RWPE1 (cell line): ENCODE results near the gene SEPHS1.

ENCODE experiments used
- CTCF ChIA-PET: fragments of 350-600 bp; sonication (Branson Sonifier 250); formaldehyde crosslinking; extraction: SDS; loops from one replicate; lab custom pipeline; 2021; lab: Yijun Ruan, JAX
- POLR2A ChIA-PET: fragments of 400-600 bp; formaldehyde crosslinking; extraction: SDS; loops from one replicate; lab custom pipeline; 2020; ENCODE audit warnings: antibody characterized with exemption; ENCODE audit not compliant: low non-redundant PET; lab: Yijun Ruan, JAX
- DNase-seq: peaks from one replicate; pipeline ENCODE4 v3.0.0; 2012; ENCODE audit warnings: low spot score
- H3K27ac ChIP-seq: fragments of 450-650 bp; 2 replicates; pipeline ENCODE4 v1.5.1; 2017
- TF ChIP-seq, protein P1 (sequence below): fragments of 450-650 bp; conservative IDR thresholded peaks from 2 replicates; pipeline ENCODE4 v1.5.1; 2017; ENCODE audit warnings: low read depth, mild to moderate bottlenecking

SEPHS1 gene

DNA sequence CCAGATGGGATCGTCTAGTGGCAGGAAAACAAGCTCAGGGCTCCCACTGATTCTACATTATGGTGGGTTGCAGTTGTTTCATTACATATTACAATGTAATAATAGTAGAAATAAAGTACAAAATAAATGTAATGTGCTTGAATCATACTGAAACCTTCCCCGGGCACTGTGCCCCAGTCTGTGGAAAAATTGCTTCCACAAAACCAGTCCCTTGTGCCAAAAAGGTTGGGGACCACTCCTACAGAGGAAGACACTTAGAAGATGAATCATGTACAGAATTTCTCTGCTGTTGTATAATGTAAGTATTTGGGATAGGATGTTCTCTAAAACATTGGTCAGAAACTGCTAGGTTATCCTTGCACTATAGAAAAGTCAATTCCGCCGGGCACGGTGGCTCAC lies 36.9 kb downstream of the SEPHS1 start:
- CTCF ChIA-PET: no interaction called here
- TF ChIP-seq, protein P1, sequence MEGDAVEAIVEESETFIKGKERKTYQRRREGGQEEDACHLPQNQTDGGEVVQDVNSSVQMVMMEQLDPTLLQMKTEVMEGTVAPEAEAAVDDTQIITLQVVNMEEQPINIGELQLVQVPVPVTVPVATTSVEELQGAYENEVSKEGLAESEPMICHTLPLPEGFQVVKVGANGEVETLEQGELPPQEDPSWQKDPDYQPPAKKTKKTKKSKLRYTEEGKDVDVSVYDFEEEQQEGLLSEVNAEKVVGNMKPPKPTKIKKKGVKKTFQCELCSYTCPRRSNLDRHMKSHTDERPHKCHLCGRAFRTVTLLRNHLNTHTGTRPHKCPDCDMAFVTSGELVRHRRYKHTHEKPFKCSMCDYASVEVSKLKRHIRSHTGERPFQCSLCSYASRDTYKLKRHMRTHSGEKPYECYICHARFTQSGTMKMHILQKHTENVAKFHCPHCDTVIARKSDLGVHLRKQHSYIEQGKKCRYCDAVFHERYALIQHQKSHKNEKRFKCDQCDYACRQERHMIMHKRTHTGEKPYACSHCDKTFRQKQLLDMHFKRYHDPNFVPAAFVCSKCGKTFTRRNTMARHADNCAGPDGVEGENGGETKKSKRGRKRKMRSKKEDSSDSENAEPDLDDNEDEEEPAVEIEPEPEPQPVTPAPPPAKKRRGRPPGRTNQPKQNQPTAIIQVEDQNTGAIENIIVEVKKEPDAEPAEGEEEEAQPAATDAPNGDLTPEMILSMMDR: no peak
- H3K27ac ChIP-seq: no peak overlapping the region
- DNase-seq: no peak
- POLR2A ChIA-PET: no interaction called here

DNA sequence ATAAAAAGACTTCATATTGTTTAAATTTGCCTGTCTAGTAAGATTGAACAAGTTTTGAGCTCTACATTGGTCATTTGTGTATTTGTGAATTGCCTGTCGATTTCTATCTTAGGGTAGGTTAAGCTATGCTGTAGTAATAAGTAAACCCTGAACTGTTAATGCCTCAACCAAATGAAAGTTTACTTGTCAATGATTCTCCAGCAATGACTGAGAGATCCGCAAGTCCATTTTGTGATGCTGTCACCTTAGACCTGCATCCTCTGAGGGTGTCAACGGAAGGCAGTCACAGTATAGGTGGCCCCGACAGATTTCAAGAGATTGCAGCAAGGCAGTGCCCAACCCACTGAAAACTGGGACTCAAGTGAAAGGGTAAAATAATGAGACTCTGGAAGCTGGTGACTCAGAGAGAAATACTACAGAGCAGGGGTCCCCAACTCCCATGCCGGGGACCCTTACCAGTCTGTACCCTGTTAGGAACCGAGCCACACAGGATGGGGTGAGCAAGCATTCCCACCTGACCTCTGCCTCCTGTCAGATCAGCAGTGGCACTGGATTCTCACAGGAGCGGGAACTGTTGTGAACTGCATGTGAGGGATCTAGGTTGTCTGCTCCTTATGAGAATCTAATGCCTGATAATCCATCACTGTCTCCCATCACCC lies 37.4 kb downstream of the SEPHS1 start:
- CTCF ChIA-PET: no interaction called here

DNA sequence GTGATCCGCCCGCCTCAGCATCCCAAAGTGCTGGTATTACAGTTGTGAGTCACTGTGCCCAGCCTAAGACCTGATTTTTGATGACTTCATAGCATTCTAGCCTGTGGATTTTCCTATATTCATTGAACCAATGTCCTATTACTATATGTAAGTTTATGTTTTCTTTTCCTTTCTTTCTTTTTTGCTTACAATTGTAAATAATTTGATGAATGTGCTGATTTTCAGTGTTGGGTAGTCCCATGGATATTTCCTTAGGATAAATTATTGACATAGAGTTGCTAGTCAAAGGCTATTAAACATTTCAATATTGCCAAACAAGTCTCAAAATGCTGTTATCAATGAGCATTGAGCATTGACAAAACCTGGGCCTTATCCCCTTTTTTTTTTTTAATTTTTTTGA lies 38.3 kb downstream of the SEPHS1 start:
- CTCF ChIA-PET: no interaction called here
- POLR2A ChIA-PET: no interaction called here
- TF ChIP-seq, protein P1: no peak
- no peak for DNase-seq
- H3K27ac ChIP-seq: no peak overlapping the region

More for the DNA sequence above, 37.4 kb downstream of the SEPHS1 start:
- TF ChIP-seq, protein P1: no peak
- POLR2A ChIA-PET: no interaction called here
- DNase-seq: no peak
- H3K27ac ChIP-seq: no peak overlapping the region

DNA sequence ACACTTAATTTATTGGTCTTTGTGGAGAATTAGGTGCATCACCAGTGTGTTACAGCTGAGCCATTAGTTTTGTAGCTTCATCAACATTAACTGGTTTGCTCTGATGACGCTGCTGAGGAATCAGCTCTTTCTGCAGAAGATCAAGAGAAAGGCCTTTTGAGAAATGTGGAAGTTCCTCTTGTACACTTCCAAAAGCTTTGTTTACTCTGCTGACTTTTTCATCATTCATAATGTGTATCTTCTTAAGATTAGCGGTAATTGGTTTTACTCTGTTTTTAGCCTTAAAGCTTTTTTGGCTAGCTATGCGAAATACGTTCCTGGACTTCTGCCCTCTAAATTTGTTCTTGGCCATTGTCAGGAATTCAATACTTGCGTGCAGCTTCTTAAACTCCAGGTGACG lies 40.0 kb downstream of the SEPHS1 start:
- TF ChIP-seq, protein P1: no peak
- no peak for DNase-seq
- no peak overlapping the region for H3K27ac ChIP-seq
- ChIA-PET POLR2A (no interaction called here), CTCF (interaction anchor here (0.5 to 0.6 kb wide), 3 partner anchors 35 to 102 kb away, joined by 3 to 7 read pairs (median 6); no protein-coding TSS in a partner anchor)

DNA sequence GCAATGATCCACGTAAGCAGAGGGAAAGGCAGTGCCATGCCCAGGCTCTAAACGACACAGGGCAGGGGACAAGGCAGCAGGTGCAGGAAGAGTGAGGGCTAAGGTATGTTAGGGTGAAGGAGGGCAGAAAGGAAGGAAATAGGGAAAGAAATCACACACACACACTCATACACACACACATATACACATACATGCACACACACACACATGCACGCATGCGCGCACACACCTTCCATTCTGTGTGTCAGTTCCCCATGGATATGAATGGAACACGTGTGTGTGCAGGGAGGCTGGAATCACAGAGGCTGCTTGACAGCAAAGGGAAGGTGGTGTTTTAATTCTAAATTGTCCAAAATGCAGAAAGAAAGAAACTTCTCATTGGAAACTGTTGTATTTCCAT lies 42.0 kb downstream of the SEPHS1 start:
- ChIA-PET POLR2A (no interaction called here), CTCF (no interaction called here)
- TF ChIP-seq, protein P1: no peak
- no peak for DNase-seq
- no peak overlapping the region for H3K27ac ChIP-seq

DNA sequence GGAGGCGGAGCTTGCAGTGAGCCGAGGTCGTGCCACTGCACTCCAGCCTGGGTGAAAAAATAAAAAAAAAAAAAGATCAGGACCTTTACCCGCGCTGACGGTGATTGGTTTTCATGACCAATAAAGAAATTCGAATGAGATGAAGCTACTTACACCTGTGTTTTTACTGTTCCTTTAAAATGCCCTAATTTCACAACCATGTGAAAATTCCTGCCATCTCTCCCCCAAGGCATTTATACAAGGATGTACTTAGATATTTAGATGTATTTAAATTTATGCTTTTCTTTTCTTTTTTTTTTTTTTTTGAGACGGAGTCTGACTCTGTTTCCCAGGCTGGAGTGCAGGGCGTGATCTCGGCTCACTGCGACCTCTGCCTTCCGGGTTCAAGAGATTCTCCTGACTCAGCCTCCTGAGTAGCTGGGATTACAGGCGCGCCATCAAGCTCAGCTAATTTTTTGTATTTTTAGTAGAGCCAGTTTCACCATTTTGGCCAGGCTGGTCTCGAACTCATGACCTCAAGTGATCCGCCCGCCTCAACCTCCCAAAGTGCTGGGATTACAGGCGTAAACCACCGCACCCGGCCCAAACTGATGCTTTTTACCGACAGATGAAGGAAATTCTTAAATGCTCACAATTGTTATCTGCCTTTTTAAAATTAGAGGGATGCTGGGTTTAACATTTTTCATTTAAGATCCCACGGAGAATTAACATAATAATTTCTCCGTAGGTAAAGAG lies 45.1 kb downstream of the SEPHS1 start:
- H3K27ac ChIP-seq: peak overlapping the region; percentile 88
- POLR2A ChIA-PET: no interaction called here

More for the DNA sequence above, 45.1 kb downstream of the SEPHS1 start:
- CTCF ChIA-PET: interaction anchor here (0.6 to 1.8 kb wide), 16 partner anchors 13 to 1082 kb away, joined by 3 to 9 read pairs (median 3); no protein-coding TSS in a partner anchor
- TF ChIP-seq, protein P1: no peak
- no peak for DNase-seq
